Natural killer cell treated with Interleukin-12 subunit alpha and Interleukin-12 subunit beta and Interleukin-15 and Interleukin-18, amount 100 ng/mL, for 72 hours (primary cell): ENCODE data around the gene PATZ1. TPM values are rescaled to one million over a fixed set of nuclear protein-coding genes. Genes with fewer than 3 reads are reported as not detected.

Experiments
- ATAC-seq, 2 donors: fragments of 150-1000 bp; cut with Tn5 transposase in 1 of 2; sonication (Bioruptor Pico), chemical (Tn5 transposase) in 1 of 2; 2 replicates each; pipeline ENCODE4 v1.10.0; 2021
- DNase-seq: peaks from one replicate; pipeline ENCODE4 v3.0.0; 2022; ENCODE audit warnings: low spot score
- H3K27ac Mint-ChIP-seq, 2 donors: 1 replicate in 1 of 2; 2 replicates in 1 of 2; pipeline ENCODE4 v1.8.0; 2022; ENCODE audit warnings: mixed read lengths in 2 of 2, mild to moderate bottlenecking in 1 of 2, moderate library complexity in 1 of 2
- H3K27me3 Mint-ChIP-seq, 2 donors: 1 replicate in 1 of 2; 2 replicates in 1 of 2; pipeline ENCODE4 v1.8.0; 2022; ENCODE audit warnings: mixed read lengths in 2 of 2
- H3K36me3 Mint-ChIP-seq: one replicate; pipeline ENCODE4 v1.8.0; 2022; ENCODE audit warnings: mixed read lengths
- H3K4me1 Mint-ChIP-seq, 2 donors: 1 replicate in 1 of 2; 2 replicates in 1 of 2; pipeline ENCODE4 v1.8.0; 2022; ENCODE audit warnings: low read depth in 2 of 2, mixed read lengths in 2 of 2, mild to moderate bottlenecking in 1 of 2
- H3K4me3 Mint-ChIP-seq: one replicate; pipeline ENCODE4 v1.8.0; 2022; ENCODE audit warnings: mixed read lengths
- H3K9me3 Mint-ChIP-seq: 2 replicates; pipeline ENCODE4 v1.8.0; 2022; ENCODE audit warnings: mixed read lengths
- total RNA-seq, 2 donors: library from RNA; stranded (reverse); gene quantifications; one replicate each; pipeline ENCODE4 v1.2.3, GENCODE V29; 2022

The PATZ1 gene
- total RNA-seq, 2 donors from 2014 or later: 13.9 to 34.1 TPM

DNA sequence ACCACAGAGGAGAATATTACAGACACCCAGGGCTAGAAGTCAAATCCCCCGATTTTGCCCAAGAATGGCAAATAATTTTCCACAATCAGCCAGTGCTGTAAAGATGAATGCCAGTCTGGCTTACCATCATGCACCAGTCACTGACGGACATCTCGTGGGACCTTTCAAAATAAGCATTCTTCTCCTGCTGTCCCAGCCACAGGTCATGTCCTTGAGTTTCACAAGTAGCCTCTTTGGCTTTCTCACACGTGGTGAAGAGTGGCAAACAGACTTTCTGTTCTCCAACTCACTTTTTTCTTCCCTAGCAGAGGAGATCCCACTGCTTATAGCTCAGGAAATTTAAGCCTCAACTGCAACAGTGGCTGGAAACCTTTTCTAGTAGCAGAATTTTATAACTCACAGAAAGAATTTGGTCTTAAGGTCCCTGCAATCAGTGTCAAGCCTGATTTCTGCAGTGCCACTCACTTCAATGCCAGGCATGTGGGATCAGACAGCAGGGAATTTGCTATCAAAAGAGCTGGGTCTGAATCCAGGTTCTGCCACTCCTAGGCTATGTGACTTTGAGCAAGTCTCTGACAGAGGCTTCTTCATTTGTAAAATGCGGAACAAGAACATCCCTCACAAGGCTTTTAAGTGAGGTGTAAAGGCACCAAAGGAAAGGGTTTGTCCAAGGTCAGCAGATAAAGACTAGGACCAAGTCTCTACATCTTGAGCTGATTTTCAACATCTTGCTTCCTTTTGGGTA is 57.5 kb downstream of the PATZ1 start:
- H3K27me3 Mint-ChIP-seq: no peaks in the 10 kb centered on the region
- H3K4me3 Mint-ChIP-seq: no peak overlapping the region
- peak overlapping the region; percentile 82 to 96 for H3K27ac Mint-ChIP-seq
- H3K4me1 Mint-ChIP-seq: peaks cover 55 to 68% of the 10 kb centered on the region in 2 donors
- H3K9me3 Mint-ChIP-seq: no peaks in the 10 kb centered on the region
- H3K36me3 Mint-ChIP-seq: no peaks in the 10 kb centered on the region
- ATAC-seq (no peak), DNase-seq (no peak)

DNA sequence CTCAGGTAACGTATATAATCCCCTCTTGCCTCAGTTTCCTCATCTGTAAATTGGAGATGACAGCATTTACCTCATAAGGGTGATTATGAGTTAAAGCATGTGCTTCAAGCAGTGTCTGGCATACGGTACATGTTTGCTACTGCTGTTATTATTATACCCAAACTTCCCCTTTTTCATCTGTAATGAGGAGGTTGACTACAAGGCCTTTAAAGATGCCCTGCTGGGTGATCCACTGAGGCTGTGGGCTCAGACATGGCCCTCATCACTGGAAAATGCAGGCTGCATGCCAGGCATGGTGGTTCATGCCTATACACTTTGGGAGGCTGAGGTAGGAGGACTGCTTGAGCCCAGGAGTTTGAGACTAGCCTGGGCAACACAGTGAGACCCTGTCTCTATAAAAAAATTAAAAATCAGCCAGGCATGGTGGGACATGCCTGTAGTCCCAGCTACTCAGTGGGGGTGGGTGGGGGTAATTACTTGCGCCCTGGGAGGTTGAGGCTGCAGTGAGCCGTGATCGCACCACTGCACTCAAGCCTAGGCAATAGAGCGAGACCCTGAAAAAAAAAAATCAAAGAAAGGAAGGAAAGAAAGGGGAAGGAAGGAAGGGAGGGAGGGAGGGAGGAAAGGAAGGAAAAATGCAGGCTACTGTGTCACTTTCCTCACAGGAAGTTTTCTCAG is 58.2 kb downstream of the PATZ1 start:
- Mint-ChIP-seq H3K9me3 (no peaks in the 10 kb centered on the region), H3K27me3 (no peaks in the 10 kb centered on the region), H3K4me3 (peak overlapping the region; percentile 22), H3K4me1 (peaks cover 61 to 71% of the 10 kb centered on the region in 2 donors), H3K27ac (peak overlapping the region; percentile 82 to 96), H3K36me3 (no peaks in the 10 kb centered on the region)
- DNase-seq (peak; percentile 45), ATAC-seq (no peak)

DNA sequence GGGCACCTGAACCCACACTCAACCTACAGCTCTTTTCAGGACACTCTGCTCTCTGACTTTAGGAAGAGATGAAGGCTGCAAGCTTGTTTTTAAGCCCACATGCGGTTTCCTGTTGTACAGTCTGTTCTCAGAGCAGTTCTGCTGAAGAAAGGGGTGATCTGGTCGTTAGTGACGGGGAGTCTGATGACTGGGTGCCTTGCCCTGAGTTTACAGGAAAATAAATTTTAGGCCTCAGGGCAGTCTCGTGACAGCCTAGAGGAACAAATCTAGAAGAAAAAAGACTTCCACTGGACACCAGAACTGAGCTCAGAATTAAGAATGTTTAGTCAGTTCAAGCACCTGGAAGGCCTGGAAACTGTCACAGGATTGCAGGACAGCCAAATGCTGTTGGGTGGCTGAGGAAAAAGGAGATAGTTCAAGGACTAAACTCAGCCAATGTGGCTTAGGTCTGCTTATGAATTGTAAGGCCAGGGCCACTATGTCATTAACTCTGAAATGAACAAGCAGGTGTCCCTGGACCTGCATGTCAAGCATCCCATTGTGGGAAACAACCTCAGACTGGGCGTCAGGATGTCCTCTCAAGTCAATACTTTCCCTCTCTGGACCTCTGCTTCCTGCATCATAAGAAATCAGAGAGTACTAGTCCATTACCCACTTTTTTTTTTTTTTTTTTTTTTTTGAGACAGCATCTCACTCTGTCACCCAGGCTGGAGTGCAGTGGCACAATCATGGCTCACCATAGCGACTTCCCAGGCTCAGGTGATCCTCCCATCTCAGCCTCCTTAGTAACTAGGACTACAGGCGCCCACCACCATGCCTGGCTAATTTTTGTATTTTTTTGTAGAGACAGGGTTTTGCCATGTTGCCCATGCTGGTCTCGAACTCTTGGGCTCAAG is 59.5 kb downstream of the PATZ1 start:
- DNase-seq: peak; percentile 57
- H3K36me3 Mint-ChIP-seq: no peaks in the 10 kb centered on the region
- H3K27ac Mint-ChIP-seq: peak overlapping the region; percentile 82 to 96
- peak in 1 of 2 donors; percentile 12 for ATAC-seq
- H3K9me3 Mint-ChIP-seq: no peaks in the 10 kb centered on the region
- peaks cover 49 to 63% of the 10 kb centered on the region in 2 donors for H3K4me1 Mint-ChIP-seq
- no peaks in the 10 kb centered on the region for H3K27me3 Mint-ChIP-seq
- peak overlapping the region; percentile 15 for H3K4me3 Mint-ChIP-seq

DNA sequence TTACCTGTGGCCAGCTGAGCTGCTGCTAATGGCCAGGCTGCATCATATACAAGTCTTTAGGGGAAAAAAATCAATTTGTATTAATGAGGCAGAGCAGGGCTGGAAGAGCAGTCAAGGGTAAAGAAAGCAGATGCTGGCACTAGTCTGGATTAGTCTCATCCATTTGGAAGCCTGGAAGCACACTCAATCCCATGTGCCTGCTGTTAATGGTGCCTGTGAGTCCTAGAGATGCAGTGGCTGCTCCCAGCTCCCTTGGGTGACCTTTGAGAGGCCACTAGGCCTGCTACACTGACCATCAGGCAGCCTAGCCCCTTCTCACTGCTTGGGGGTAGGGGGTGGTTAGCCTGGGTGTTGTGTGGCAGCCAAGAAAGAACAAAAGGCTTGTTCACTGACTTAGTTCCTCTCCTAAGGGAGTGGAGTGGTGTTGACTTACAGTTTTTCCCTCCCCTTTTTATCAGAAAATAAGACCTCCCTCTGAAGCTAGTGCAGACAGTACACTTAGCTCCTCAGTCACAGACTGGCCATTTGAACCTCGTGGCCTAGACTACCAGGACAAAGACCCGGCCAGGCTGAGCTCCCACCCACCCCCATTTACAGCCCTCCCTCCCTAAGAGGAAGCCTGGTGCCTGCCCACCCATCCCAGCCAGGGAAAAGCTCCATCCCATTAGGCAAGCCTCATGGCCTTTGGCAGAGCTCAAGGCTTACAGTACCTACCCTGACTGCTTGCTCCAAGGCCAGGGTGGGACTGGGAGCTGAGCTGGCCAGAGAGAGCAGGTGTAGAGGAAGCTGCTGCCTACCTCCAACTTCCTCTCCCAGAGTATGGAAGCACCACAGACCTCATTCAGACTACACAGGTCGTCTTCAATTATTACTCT is 61.6 kb downstream of the PATZ1 start:
- ATAC-seq: no peak
- H3K4me1 Mint-ChIP-seq: peaks cover 35 to 53% of the 10 kb centered on the region in 2 donors
- H3K9me3 Mint-ChIP-seq: no peaks in the 10 kb centered on the region
- H3K27me3 Mint-ChIP-seq: no peaks in the 10 kb centered on the region
- peaks cover 4% of the 10 kb centered on the region for H3K36me3 Mint-ChIP-seq
- peak; percentile 25 for DNase-seq
- H3K27ac Mint-ChIP-seq: peak overlapping the region; percentile 82 to 96
- no peak overlapping the region for H3K4me3 Mint-ChIP-seq

DNA sequence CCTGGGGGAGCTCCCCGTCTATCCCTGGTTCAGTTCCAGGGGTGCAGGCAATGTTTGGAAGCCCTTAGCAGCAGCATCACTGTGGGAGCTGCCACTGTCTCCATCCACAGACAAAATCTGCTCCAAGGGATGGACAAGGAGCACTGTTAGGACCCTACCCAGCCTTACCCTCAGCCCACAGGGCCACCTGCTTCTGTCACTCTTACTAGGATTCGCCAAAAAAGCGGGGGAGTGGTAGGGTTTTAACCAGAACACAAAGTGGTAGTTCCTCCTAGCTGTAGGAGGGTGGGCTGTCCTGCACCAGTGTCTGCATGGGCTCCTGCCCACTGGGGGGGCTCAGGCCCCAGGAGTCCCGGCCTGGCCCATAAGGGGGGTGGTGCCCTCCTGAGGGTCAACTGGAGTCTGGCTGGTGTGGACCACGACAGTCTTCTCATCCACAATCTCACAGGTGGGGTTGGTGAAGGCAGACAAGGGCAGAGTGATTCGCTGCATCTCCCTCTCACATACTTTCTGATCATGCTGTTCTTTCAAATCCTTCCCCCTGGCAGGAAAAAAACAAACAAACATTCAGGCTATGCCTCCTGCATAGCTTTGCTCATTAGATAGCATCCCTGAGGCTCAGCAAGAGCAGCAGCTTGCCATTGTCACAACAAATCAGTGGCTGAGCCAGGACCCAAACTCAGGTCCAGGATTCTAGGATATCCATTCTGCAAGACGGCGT is 63.2 kb downstream of the PATZ1 start:
- H3K36me3 Mint-ChIP-seq: peaks cover 4% of the 10 kb centered on the region
- ATAC-seq (no peak), DNase-seq (peak; percentile 60)
- H3K27ac Mint-ChIP-seq: peak overlapping the region; percentile 82 to 96
- H3K9me3 Mint-ChIP-seq: no peaks in the 10 kb centered on the region
- H3K4me3 Mint-ChIP-seq: no peak overlapping the region
- H3K4me1 Mint-ChIP-seq: peaks cover 28 to 46% of the 10 kb centered on the region in 2 donors
- H3K27me3 Mint-ChIP-seq: no peaks in the 10 kb centered on the region

DNA sequence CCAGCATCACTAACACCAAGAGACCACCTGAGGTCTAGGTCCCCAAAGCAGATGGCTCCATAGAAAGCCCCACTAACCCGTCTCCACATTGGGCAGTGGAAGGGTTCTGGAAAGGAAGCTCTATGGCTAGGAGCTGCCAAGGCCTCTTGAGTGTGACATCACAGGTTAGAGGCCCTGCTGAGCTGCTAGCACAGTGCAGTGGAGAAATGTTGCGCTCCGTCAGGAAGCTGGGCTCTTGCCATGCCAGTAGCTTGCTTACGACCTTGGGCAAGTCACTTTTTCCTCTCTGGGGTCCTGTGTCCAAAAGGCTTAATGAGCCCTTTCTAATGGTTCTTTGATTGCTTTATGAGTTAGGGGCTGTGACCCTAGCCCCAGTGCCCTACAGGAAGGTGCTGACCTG is 64.4 kb downstream of the PATZ1 start:
- ATAC-seq (no peak), DNase-seq (peak; percentile 38)
- Mint-ChIP-seq H3K27me3 (no peaks in the 10 kb centered on the region), H3K36me3 (peaks cover 4% of the 10 kb centered on the region), H3K4me3 (no peak overlapping the region), H3K4me1 (peaks cover 23 to 41% of the 10 kb centered on the region in 2 donors), H3K9me3 (no peaks in the 10 kb centered on the region), H3K27ac (peak overlapping the region; percentile 36 to 85)

DNA sequence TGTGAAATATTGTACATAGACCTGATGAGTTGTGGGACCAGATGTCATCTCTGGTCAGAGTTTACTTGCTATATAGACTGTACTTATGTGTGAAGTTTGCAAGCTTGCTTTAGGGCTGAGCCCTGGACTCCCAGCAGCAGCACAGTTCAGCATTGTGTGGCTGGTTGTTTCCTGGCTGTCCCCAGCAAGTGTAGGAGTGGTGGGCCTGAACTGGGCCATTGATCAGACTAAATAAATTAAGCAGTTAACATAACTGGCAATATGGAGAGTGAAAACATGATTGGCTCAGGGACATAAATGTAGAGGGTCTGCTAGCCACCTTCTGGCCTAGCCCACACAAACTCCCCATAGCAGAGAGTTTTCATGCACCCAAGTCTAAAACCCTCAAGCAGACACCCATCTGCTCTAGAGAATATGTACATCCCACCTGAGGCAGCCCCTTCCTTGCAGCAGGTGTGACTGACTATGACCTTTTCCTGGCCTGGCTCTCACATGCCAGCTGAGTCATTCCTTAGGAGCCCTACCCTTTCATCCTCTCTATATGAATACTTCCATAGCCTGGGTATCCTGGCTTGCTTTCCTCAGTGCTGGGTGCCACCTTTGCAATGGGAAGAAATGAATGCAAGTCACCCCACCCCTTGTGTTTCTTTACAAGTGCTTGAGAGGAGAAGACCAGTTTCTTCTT is 66.2 kb downstream of the PATZ1 start:
- Mint-ChIP-seq H3K9me3 (no peaks in the 10 kb centered on the region), H3K27me3 (no peaks in the 10 kb centered on the region), H3K4me1 (peaks cover 6 to 27% of the 10 kb centered on the region in 2 donors), H3K27ac (peak overlapping the region; percentile 55 to 85), H3K4me3 (no peak overlapping the region), H3K36me3 (peaks cover 7% of the 10 kb centered on the region)
- ATAC-seq: no peak
- peak; percentile 16 for DNase-seq

DNA sequence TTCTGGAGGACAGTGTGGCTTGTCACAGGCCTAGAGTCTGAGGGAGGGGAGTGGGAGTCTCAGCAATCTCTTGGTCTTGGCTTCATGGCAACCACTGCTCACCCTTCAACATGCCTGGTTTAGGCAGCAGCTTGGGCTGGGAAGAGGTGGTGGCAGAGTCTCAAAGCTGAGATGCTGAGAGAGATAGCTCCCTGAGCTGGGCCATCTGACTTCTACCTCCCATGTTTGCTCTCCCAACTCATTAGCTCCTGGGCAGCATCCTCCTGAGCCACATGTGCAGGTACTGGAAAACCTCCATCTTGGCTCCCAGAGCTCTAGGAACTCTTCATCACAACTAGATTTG is 66.8 kb downstream of the PATZ1 start:
- peaks cover 6 to 25% of the 10 kb centered on the region in 2 donors for H3K4me1 Mint-ChIP-seq
- H3K9me3 Mint-ChIP-seq: no peaks in the 10 kb centered on the region
- ATAC-seq (no peak), DNase-seq (no peak)
- H3K27ac Mint-ChIP-seq: peak overlapping the region; percentile 55 to 85
- peaks cover 9% of the 10 kb centered on the region for H3K36me3 Mint-ChIP-seq
- no peak overlapping the region for H3K4me3 Mint-ChIP-seq
- no peaks in the 10 kb centered on the region for H3K27me3 Mint-ChIP-seq

DNA sequence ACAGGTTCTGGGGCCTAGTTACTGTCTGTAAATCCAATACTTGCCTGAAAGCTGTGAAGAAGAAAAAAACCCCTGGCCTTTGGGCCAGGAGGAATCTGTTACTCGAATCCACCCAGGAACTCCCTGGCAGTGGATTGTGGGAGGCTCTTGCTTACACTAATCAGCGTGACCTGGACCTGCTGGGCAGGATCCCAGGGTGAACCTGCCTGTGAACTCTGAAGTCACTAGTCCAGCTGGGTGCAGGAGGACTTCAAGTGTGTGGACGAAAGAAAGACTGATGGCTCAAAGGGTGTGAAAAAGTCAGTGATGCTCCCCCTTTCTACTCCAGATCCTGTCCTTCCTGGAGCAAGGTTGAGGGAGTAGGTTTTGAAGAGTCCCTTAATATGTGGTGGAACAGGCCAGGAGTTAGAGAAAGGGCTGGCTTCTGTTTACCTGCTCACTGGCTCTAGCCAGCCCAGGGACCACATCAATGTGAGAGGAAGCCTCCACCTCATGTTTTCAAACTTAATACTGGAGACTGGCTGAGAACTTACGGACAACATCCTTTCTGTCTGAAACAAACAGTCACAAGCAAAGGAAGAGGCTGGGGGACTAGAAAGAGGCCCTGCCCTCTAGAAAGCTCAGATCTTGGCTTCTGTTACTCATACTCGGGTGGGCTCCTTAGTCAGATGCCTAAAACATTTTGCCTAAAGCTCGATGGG is 67.4 kb downstream of the PATZ1 start:
- DNase-seq: peak; percentile 31
- peaks cover 15% of the 10 kb centered on the region for H3K36me3 Mint-ChIP-seq
- peaks cover 6 to 25% of the 10 kb centered on the region in 2 donors for H3K4me1 Mint-ChIP-seq
- no peaks in the 10 kb centered on the region for H3K27me3 Mint-ChIP-seq
- H3K9me3 Mint-ChIP-seq: no peaks in the 10 kb centered on the region
- peak overlapping the region; percentile 55 to 85 for H3K27ac Mint-ChIP-seq
- no peak for ATAC-seq
- H3K4me3 Mint-ChIP-seq: no peak overlapping the region

DNA sequence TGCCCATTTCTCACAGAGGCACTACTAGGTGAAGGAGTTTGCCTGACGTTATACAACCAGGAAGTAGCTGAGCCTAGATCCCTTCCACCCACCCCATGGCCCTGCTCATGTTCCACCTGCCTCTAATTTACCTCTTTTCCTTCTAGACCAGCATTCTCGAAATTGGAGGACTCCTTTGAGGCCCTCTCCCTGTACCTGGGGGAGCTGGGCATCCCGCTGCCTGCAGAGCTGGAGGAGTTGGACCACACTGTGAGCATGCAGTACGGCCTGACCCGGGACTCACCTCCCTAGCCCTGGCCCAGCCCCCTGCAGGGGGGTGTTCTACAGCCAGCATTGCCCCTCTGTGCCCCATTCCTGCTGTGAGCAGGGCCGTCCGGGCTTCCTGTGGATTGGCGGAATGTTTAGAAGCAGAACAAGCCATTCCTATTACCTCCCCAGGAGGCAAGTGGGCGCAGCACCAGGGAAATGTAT is 68.0 kb downstream of the PATZ1 start:
- DNase-seq: peak; percentile 20
- Mint-ChIP-seq H3K27me3 (no peaks in the 10 kb centered on the region), H3K4me3 (no peak overlapping the region), H3K4me1 (peaks cover 2 to 22% of the 10 kb centered on the region in 2 donors), H3K27ac (peak overlapping the region; percentile 55 to 85), H3K9me3 (no peaks in the 10 kb centered on the region), H3K36me3 (peaks cover 15% of the 10 kb centered on the region)
- ATAC-seq: no peak

DNA sequence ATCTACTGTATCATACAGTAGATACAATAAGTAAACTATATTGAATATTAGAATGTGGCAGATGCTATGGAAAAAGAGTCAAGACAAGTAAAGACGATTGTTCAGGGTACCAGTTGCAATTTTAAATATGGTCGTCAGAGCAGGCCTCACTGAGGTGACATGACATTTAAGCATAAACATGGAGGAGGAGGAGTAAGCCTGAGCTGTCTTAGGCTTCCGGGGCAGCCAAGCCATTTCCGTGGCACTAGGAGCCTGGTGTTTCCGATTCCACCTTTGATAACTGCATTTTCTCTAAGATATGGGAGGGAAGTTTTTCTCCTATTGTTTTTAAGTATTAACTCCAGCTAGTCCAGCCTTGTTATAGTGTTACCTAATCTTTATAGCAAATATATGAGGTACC is 68.4 kb downstream of the PATZ1 start:
- no peak overlapping the region for H3K4me3 Mint-ChIP-seq
- peaks cover 0 to 23% of the 10 kb centered on the region in 2 donors for H3K4me1 Mint-ChIP-seq
- H3K27me3 Mint-ChIP-seq: no peaks in the 10 kb centered on the region
- H3K27ac Mint-ChIP-seq: peak overlapping the region; percentile 55 to 85
- ATAC-seq: no peak
- peak; percentile 51 for DNase-seq
- no peaks in the 10 kb centered on the region for H3K9me3 Mint-ChIP-seq
- peaks cover 15% of the 10 kb centered on the region for H3K36me3 Mint-ChIP-seq
